ENCODE results near the gene AKAP9.
"Not testable (repeated sequence)": the region's sequence is repeated elsewhere in the genome, so short reads cannot be mapped to it uniquely, and the experiment has no call there.

The AKAP9 gene

GRCh38 chr7:92006046-92006445 lies 65.4 kb downstream of the AKAP9 start:
- DNase-seq: no peak

- no peak for DNase-seq
These were observed 69.6 kb downstream of the AKAP9 start for GRCh38 chr7:92010215-92010614.

GRCh38 chr7:92013611-92014010 lies 72.9 kb downstream of the AKAP9 start:
- DNase-seq: no peak

- DNase-seq: no peak
These were observed 80.0 kb downstream of the AKAP9 start for GRCh38 chr7:92020636-92021035.

- DNase-seq: no peak
These were observed 84.6 kb downstream of the AKAP9 start for GRCh38 chr7:92025260-92025659.

GRCh38 chr7:92026635-92027034 lies 86.0 kb downstream of the AKAP9 start:
- DNase-seq: not testable (repeated sequence)

- DNase-seq: not testable (repeated sequence)
These were observed 86.5 kb downstream of the AKAP9 start for GRCh38 chr7:92027128-92027527.

GRCh38 chr7:92028226-92028625 lies 87.6 kb downstream of the AKAP9 start:
- no peak for DNase-seq

GRCh38 chr7:92028686-92029085 lies 88.0 kb downstream of the AKAP9 start:
- DNase-seq: no peak

GRCh38 chr7:92034116-92034515 lies 93.5 kb downstream of the AKAP9 start:
- no peak for DNase-seq

GRCh38 chr7:92035576-92035975 lies 94.9 kb downstream of the AKAP9 start:
- DNase-seq: no peak

GRCh38 chr7:92039900-92040299 lies 99.2 kb downstream of the AKAP9 start:
- DNase-seq: no peak

GRCh38 chr7:92042056-92042737 lies 101.5 kb downstream of the AKAP9 start:
- DNase-seq: no peak

GRCh38 chr7:92043098-92043497 lies 102.4 kb downstream of the AKAP9 start:
- DNase-seq: no peak

GRCh38 chr7:92043637-92044036 lies 103.0 kb downstream of the AKAP9 start:
- DNase-seq: peak in 1 of 51 donors; percentile 14

GRCh38 chr7:92044148-92044547 lies 103.5 kb downstream of the AKAP9 start:
- no peak for DNase-seq

GRCh38 chr7:92044940-92045339 lies 104.3 kb downstream of the AKAP9 start:
- no peak for DNase-seq

GRCh38 chr7:92051655-92052054 lies 111.0 kb downstream of the AKAP9 start:
- DNase-seq: no peak

GRCh38 chr7:92052159-92052558 lies 111.5 kb downstream of the AKAP9 start:
- no peak for DNase-seq

GRCh38 chr7:92052684-92053083 lies 112.0 kb downstream of the AKAP9 start:
- DNase-seq: no peak

GRCh38 chr7:92053312-92053711 lies 112.7 kb downstream of the AKAP9 start:
- no peak for DNase-seq

- no peak for DNase-seq
These were observed 115.6 kb downstream of the AKAP9 start for GRCh38 chr7:92056286-92056685.

- DNase-seq: peak in 1 of 51 donors; percentile 13
These were observed 116.7 kb downstream of the AKAP9 start for GRCh38 chr7:92057375-92057774.

GRCh38 chr7:92058040-92058439 lies 117.4 kb downstream of the AKAP9 start:
- no peak for DNase-seq
